Epithelial cell of esophagus (primary cell): ENCODE data around the gene PHKB.
"Not testable (repeated sequence)": the region's sequence is repeated elsewhere in the genome, so short reads cannot be mapped to it uniquely, and the experiment has no call there.

ENCODE experiments used
- DNase-seq: peaks from one replicate; pipeline ENCODE4 v3.0.0; 2010; ENCODE audit warnings: low read depth
- H3K4me3 ChIP-seq: 2 replicates; pipeline ENCODE4 v1.5.1; 2011; ENCODE audit warnings: mild to moderate bottlenecking, low read length, control low read depth
- CTCF ChIP-seq: IDR thresholded peaks from 2 replicates; pipeline ENCODE4 v1.5.1; 2011; ENCODE audit warnings: low read depth, mild to moderate bottlenecking, low read length, control low read depth, inconsistent platforms; ENCODE audit not compliant: insufficient read depth; ENCODE audit errors: missing control alignments

Gene PHKB

DNA sequence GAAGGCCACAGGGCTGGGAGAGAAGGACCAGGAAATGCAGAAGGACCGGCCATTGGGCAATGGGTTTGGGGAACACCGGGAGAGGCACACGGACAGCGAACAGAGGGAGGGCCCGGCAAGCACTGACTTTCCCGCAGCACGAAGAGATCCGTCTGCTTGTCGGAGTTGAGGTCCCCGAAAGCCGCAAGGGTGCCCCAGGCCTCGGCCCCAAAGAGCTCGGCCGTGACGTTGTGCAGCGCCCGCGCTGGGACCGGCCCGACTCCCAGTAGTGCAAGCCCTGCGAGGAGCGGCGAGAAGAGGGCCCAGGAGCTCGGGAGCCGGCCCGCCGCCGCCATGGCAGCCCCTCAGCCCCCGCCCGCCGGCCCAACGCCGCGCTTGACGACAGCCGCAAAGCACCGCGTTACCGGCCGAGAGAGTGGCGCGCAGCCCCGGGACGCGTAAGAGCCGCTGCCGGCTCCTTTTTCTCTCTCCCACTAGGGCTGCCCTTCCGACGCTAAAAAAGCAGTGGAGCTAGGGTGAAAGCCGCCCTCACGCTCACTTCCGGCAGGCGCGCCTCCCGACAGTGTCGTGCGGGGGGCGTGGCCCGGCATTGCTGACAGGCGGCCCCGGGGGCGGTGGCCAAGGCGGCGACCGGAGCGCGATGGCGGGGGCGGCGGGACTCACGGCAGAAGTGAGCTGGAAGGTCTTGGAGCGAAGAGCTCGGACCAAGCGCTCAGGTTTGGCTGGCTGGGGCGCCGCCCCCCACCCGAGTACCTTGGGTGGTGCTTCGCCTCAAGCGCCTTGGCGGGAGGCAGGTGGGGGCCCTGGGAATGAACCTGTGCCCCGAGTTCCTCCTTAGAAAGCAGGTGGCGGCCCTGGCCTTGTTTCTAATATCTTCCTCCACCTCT lies at the start of gene PHKB, which contains the start of gene ITFG1:
PHKB (plus strand) TSS at position 621 of the 887 bp plus-strand sequence; CDS start at position 641, 20 bp downstream.
ITFG1 (minus strand) TSS at position 353 of the 887 bp plus-strand sequence; CDS start at position 335, 18 bp downstream.
- TF ChIP-seq CTCF: no peak
- peak; percentile 94 for DNase-seq
- peak within 1 kb of the TSS; percentile 98 for H3K4me3 ChIP-seq

DNA sequence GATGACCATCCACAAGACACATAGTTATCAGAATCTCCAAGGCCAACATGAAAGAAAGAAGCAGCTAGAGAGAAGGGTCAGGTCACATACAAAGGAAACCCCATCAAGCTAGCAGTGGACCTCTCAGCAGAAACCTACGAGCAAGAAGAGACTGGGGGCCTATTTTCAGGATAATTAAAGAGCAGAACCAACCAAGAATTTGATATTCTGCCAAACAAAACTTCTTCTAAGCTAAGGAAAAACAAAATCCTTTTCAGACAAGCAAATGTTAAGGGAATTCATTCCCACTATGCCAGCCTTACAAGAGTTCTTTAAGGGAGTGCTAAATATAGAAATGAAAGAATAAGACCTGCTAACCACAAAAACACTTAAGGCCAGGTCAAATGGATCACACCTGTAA lies 48.1 kb upstream of the PHKB start:
- no peak for TF ChIP-seq CTCF
- H3K4me3 ChIP-seq: no peak overlapping the region
- no peak for DNase-seq

GRCh38 chr16:47416869-47417268 lies 44.3 kb upstream of the PHKB start:
- no peak for TF ChIP-seq CTCF
- no peak overlapping the region for H3K4me3 ChIP-seq
- DNase-seq: no peak

DNA sequence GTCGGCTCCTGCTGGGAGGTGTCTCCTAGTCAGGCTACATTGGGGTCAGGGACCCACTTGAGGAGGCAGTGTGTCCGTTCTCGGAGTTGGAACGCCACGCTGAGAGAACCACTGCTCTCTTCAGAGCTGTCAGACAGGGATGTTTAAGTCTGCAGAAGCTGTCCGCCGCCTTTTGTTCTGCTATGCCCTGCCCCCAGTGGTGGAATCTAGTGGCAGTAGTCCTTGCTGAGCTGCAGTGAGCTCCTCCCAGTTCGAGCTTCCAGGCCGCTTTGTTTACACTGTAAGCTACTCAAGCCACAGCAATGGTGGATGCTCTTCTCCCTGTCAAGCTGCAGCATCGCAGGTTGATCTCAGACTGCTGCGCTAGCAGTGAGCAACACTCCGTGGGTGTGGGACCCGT lies 36.3 kb upstream of the PHKB start:
- TF ChIP-seq CTCF: no peak
- H3K4me3 ChIP-seq: no peak overlapping the region
- DNase-seq: no peak

DNA sequence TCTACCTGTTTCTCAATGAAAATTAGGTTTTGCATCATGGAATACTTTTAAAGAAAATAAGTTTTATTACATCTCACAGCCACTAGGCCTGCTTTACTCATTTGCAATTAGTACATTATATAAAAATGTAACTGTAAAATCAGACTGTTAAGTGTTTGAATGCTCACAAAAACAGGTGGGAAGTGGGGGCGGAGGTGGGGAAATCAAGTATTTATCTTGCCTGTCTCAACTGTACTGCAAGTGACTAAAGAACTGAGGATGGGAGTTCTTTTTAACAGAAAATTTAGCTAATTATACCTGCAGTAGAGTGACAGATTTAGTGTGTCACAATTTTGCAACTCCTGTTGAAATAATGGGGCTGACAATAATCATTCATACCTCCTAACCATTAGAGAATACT lies 34.3 kb upstream of the PHKB start:
- DNase-seq: no peak
- no peak for TF ChIP-seq CTCF
- H3K4me3 ChIP-seq: no peak overlapping the region

GRCh38 chr16:47431960-47432359 lies 29.2 kb upstream of the PHKB start:
- TF ChIP-seq CTCF: no peak
- DNase-seq: no peak
- no peak overlapping the region for H3K4me3 ChIP-seq

- not testable (repeated sequence) for H3K4me3 ChIP-seq, DNase-seq
Measured at GRCh38 chr16:47434274-47434673, 26.9 kb upstream of the PHKB start.

GRCh38 chr16:47440066-47440465 lies 21.1 kb upstream of the PHKB start:
- H3K4me3 ChIP-seq, DNase-seq: not testable (repeated sequence)

DNA sequence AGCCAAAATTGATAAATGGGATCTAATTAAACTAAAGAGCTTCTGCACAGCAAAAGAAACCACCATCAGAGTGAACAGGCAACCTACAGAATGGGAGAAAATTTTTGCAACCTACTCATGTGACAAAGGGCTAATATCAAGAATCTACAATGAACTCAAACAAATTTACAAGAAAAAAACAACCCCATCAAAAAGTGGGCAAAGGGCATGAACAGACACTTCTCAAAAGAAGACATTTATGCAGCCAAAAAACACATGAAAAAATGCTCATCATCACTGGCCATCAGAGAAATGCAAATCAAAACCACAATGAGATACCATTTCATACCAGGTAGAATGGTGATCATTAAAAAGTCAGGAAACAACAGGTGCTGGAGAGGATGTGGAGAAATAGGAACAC lies 18.2 kb upstream of the PHKB start:
- H3K4me3 ChIP-seq: not testable (repeated sequence)

More for the DNA sequence above, 18.2 kb upstream of the PHKB start:
- not testable (repeated sequence) for DNase-seq
